Fibroblast of mammary gland (primary cell): ENCODE results near the gene KIF25.

Experiments used
- DNase-seq: peaks from one replicate; pipeline ENCODE4 v3.0.0-alpha.2; 2010; ENCODE audit warnings: low read depth
- H3K4me3 ChIP-seq: 2 replicates; pipeline ENCODE4 v1.5.1; 2011; ENCODE audit warnings: low read depth, mild to moderate bottlenecking, low read length, moderate library complexity; ENCODE audit not compliant: control insufficient read depth
- TF ChIP-seq, protein P1 (sequence below): conservative IDR thresholded peaks from 2 replicates; pipeline ENCODE4 v1.5.1; 2011; ENCODE audit warnings: low read depth, low read length, inconsistent platforms; ENCODE audit not compliant: control insufficient read depth, insufficient read depth

KIF25 gene

GRCh38 chr6:168052291-168052891, 54.9 kb downstream of the KIF25 start:
- H3K4me3 ChIP-seq = no peak overlapping the region
- no peak for DNase-seq
- TF ChIP-seq, protein P1, sequence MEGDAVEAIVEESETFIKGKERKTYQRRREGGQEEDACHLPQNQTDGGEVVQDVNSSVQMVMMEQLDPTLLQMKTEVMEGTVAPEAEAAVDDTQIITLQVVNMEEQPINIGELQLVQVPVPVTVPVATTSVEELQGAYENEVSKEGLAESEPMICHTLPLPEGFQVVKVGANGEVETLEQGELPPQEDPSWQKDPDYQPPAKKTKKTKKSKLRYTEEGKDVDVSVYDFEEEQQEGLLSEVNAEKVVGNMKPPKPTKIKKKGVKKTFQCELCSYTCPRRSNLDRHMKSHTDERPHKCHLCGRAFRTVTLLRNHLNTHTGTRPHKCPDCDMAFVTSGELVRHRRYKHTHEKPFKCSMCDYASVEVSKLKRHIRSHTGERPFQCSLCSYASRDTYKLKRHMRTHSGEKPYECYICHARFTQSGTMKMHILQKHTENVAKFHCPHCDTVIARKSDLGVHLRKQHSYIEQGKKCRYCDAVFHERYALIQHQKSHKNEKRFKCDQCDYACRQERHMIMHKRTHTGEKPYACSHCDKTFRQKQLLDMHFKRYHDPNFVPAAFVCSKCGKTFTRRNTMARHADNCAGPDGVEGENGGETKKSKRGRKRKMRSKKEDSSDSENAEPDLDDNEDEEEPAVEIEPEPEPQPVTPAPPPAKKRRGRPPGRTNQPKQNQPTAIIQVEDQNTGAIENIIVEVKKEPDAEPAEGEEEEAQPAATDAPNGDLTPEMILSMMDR = no peak

DNA sequence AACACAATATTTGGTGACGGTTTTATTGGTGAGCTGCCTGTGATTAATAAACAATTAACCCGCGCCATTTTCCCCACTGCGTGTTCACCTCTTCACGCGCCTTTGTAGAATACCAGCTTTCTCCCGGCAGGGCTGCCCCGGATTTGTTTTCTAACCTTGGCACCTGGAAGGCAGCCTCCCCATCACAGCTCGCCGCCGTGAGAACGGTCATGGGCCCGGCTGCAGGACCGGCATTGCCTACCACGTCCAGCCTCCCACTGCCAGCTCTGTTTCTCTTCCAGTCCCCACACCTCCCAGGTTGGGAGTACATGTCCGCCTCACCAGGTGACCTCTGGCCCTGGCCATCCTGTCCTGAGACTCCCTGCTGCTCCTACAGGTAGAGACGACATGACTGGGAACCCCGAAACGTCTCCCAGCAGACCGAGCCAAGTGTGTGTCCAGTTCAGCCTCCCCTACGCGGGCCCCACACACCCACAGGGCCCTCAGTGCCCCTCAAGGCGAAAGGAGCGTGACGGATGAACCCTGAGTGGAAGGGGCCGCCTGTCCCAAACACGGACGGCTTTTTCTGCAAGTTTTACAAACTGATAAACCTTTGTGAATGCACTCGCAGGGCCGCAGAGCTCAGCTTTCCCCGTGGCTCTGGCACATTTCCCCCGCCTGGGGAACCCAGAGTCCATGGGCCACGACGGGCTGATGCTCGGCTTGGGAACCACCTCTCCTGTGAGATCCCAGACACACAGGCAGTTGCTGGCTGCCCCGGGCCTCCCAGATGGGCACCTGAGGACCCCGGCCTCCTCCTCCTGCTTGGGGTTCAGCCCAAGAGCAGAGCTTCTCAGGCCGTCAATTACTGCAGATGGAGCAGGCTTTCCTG, 55.9 kb downstream of the KIF25 start:
- TF ChIP-seq, protein P1 = no peak
- H3K4me3 ChIP-seq = no peak overlapping the region
- DNase-seq = no peak

GRCh38 chr6:168053957-168054471, 56.5 kb downstream of the KIF25 start:
- TF ChIP-seq, protein P1 = no peak
- DNase-seq = no peak
- H3K4me3 ChIP-seq = no peak overlapping the region

DNA sequence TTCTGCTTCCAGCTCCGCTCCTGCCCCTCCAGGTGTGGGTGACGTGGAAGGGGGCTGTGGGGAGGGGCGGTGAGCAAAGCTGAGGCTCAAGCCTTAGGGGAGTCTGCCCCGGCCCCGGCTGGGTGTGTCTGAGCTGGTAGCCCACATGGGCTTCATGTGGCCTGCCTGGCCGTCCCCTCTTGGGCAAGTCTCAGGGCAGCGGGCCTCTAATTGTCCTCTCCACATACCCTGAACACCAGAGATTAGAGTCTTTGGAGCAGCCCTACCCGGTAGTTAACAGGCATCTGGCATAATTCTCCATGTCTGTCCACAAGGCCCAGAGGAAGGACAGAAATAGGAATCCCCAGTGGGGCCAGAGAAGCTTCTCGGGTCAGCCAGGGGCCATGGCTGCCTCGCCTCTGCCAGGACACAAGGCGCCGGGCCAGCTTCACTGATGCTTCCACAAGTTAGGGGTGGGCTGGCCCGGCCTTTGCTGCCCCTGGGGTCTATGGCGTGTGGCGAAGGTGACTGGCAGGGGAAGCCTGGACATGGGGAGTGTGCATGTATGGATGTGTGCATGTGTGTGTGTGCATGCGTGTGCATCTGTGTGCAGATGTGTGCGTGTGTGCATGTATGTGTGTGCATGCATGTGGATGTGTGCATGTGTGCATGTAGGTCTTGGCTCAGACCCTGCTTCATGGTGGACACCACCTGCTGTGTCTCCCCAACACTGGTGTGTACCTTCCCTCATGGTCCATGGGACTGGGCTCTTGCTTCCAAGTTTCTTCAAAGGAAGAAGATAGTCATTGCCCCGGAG, 57.5 kb downstream of the KIF25 start:
- H3K4me3 ChIP-seq = no peak overlapping the region
- no peak for DNase-seq
- TF ChIP-seq, protein P1 = no peak

- DNase-seq = no peak
- no peak overlapping the region for H3K4me3 ChIP-seq
- TF ChIP-seq, protein P1 = no peak
These were observed 58.4 kb downstream of the KIF25 start for GRCh38 chr6:168055696-168056489.

DNA sequence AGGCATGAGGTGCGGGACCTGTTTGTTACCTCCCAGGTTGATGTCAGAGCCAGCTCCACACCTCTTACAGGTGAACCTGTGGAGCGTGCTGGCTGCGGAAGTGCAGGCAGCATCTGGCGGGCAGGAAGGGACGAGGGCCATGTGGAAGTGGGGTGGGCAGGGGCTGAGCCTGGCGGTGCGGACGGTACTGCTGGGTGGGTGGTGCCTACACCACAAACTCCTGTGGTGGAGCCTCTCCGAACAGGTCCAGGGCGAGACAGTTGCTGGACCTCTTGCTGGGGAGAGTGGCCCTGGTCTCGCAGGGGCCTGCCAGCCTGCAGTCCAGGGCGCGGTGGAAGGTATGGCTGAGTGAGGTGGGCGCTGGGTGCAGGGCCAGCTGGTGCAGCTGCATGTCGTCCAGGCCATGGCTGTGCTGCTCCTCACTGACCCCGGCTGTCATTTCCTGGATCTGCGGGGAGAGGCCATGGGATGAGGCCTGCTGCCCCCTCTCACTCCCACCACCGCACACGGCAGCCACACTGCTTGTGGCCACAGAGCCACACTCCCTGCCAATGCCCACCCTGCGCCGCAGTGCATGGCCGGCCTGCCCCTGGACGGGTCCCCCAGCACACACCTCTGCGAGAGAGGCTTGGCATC, 59.5 kb downstream of the KIF25 start:
- DNase-seq = no peak
- TF ChIP-seq, protein P1 = no peak
- H3K4me3 ChIP-seq = no peak overlapping the region
